ENCODE data around the gene NFATC3.

Gene NFATC3

DNA sequence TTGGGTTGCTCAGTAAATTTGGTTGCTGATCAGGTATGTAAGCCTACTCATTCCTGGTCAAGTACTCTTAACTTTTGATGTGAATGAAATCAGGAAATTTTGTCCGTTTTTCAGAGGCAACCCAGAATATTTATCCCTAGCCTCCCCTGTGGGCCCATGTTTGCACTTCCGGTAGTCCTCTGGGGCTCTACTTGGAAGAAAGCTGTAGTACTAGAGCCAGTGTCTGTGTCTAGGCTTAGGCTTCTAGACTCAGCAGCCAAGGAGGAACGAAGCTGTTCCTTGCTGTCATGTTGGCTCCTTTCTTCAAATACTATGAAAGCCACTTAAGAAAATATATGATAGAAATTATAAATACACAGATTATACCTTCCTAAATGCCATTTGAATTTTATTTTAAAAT is 129.6 kb downstream of the NFATC3 start:
- H3K4me3 ChIP-seq (ENCODE audit: low read length) = no peak overlapping the region
- DNase-seq (ENCODE audit: low read depth) = no peak
- TF ChIP-seq, protein P1, sequence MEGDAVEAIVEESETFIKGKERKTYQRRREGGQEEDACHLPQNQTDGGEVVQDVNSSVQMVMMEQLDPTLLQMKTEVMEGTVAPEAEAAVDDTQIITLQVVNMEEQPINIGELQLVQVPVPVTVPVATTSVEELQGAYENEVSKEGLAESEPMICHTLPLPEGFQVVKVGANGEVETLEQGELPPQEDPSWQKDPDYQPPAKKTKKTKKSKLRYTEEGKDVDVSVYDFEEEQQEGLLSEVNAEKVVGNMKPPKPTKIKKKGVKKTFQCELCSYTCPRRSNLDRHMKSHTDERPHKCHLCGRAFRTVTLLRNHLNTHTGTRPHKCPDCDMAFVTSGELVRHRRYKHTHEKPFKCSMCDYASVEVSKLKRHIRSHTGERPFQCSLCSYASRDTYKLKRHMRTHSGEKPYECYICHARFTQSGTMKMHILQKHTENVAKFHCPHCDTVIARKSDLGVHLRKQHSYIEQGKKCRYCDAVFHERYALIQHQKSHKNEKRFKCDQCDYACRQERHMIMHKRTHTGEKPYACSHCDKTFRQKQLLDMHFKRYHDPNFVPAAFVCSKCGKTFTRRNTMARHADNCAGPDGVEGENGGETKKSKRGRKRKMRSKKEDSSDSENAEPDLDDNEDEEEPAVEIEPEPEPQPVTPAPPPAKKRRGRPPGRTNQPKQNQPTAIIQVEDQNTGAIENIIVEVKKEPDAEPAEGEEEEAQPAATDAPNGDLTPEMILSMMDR (IDR thresholded peaks at IDR 0.05; ENCODE audit: insufficient read depth, low read depth, low read length, missing control alignments) = no peak

DNA sequence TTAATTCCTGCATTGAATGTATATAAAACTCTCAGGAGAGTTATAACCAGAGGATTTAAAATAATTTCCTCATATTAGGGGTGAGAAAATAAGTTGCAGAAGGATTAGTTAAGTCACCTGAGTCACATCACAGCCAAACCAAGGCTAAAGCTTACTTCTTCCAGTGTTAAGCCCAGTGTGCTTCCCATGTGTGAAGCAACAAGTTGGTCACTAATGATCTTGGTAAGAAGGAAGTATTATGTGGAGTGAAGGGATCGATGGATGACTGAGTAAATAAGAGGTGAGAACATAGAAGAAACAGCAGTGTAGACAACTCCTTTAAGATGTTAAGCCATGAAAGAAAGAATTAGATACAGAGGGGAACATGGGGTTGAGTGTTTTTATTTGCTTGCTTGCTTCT is 130.1 kb downstream of the NFATC3 start:
- DNase-seq (ENCODE audit: low read depth) = no peak
- no peak overlapping the region for H3K4me3 ChIP-seq (ENCODE audit: low read length)
- TF ChIP-seq, protein P1 (IDR thresholded peaks at IDR 0.05; ENCODE audit: insufficient read depth, low read depth, low read length, missing control alignments) = no peak

DNA sequence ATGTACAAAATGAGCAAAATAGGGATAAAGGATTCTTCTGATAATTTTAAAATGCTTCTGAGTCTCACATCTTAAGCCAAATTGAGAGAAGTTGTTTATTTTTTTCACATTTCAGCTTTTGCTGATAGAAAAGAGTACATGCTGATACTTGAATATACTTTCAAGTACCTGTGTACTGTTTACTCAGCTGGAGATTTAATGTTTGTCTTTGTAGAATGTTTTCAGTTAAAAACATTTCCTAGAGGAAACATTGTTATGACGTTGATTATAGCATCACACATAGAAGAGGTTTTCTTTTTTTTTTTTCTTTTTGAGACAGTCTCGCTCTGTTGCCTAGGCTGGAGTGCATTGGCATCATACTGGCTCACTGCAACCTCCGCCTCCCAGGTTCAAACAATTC is 131.1 kb downstream of the NFATC3 start:
- H3K4me3 ChIP-seq (ENCODE audit: low read length) = no peak overlapping the region
- TF ChIP-seq, protein P1 (IDR thresholded peaks at IDR 0.05; ENCODE audit: insufficient read depth, low read depth, low read length, missing control alignments) = no peak
- no peak for DNase-seq (ENCODE audit: low read depth)

DNA sequence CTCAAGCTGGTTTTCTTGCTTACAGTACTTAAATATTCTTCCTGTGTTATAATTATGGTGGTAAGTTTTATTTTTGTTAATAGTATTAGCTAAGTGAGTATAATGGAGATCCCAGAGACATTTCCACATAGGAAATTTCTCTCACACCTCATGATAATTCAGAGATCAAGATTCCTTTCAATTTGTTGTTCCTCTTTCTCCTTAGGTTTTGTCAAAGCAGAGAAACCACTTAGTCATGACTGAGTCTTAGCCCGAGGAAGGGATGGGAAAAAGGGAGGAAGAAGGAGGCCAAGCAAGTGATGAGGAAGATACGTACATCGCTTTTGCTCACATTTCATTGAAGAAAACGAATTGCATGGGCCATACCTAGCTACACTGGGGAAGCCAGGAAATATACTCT is 132.3 kb downstream of the NFATC3 start:
- TF ChIP-seq, protein P1 (IDR thresholded peaks at IDR 0.05; ENCODE audit: insufficient read depth, low read depth, low read length, missing control alignments) = no peak
- DNase-seq (ENCODE audit: low read depth) = no peak
- no peak overlapping the region for H3K4me3 ChIP-seq (ENCODE audit: low read length)

DNA sequence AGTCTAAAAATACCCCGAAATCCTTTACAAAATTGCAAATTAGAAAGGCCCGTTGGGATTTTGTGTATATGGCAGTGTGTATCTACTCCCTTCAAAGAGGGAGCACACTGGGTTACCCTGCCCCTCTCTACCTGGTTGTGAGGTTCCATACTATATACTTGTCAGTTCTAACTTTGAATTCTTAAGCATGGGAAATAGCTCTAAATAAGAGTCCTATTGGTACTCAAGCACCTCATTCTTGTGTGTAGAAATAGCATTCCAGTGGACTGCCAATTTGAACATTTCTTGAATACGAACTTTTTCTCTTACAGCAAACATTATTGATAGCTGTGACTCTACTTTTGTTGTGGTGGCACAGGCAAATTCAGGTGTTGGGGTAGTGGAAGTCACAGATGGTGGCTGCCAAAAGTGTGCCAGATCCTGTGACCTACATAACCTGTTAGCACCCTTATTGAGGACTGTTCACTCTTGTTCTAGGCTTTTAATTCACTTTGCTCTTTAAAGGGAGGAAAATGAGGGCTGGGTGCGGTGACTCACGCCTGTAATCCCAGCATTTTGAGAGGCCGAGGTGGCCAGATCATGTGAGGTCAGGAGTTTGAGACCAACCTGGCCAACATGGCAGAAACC is 134.7 kb downstream of the NFATC3 start:
- H3K4me3 ChIP-seq (ENCODE audit: low read length) = no peak overlapping the region
- DNase-seq (ENCODE audit: low read depth) = no peak
- TF ChIP-seq, protein P1 (IDR thresholded peaks at IDR 0.05; ENCODE audit: insufficient read depth, low read depth, low read length, missing control alignments) = no peak

DNA sequence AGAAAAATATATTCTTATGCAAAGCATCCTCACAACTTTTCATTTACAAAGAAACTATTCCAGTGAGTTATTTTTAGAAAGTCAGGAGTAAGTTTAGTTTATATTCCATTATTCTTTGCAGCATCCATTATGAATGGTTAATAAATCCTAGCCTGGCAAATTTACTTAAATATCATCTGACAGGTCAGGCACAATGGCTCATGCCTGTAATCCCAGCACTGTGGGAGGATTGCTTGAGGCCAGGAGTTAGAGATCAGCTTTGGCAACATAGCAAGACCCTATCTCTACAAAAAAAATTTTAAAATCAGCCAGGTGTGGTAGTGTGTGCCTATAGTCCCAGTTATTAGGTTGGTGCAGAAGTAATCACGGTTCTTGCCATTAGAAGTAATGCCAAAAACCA is 137.9 kb downstream of the NFATC3 start:
- H3K4me3 ChIP-seq (ENCODE audit: low read length) = no peak overlapping the region
- TF ChIP-seq, protein P1 (IDR thresholded peaks at IDR 0.05; ENCODE audit: insufficient read depth, low read depth, low read length, missing control alignments) = no peak
- no peak for DNase-seq (ENCODE audit: low read depth)

DNA sequence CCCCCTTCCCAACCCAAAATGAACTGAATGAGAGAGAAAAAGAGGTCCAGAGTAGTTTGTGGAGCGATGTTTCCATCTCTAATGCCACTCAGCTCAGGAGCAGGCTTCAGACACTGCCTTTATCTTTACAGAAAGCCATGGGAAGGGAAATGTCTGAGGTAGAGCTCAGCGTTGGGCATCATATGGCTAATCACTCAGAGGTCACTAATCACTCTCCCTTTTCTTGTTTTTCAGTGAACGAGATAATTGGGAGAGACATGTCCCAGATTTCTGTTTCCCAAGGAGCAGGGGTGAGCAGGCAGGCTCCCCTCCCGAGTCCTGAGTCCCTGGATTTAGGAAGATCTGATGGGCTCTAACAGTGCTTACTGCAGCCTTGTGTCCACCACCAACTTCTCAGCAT is 140.9 kb downstream of the NFATC3 start:
- TF ChIP-seq, protein P1 (IDR thresholded peaks at IDR 0.05; ENCODE audit: insufficient read depth, low read depth, low read length, missing control alignments) = no peak
- no peak for DNase-seq (ENCODE audit: low read depth)
- H3K4me3 ChIP-seq (ENCODE audit: low read length) = no peak overlapping the region

All from epithelial cell of esophagus (primary cell).